ENCODE results near the gene CARD8.

GRCh38 chr19:48203222-48203793 is 52.4 kb downstream of the CARD8 start:
- no peak for TF ChIP-seq GATA3 (IDR thresholded peaks at IDR 0.05; ENCODE audit: low read depth, low read length)
- no peak for TF ChIP-seq GATA2 (IDR thresholded peaks at IDR 0.05; ENCODE audit: low read depth, low read length)

All from SH-SY5Y (cell line).